Endodermal cell (in vitro differentiated cells): ENCODE results near the gene TRAF3. TPM values are rescaled to one million over a fixed set of nuclear protein-coding genes. Genes with fewer than 3 reads are reported as not detected.

Experiments
- DNase-seq: peaks from one replicate; pipeline ENCODE4 v3.0.0-alpha.2; 2017
- H3K27ac ChIP-seq: 2 replicates; pipeline ENCODE4 v1.5.1; 2013; ENCODE audit warnings: mild to moderate bottlenecking, low read depth, low read length, moderate library complexity
- H3K27me3 ChIP-seq: 2 replicates; pipeline ENCODE4 v1.6.1; 2013; ENCODE audit warnings: mild to moderate bottlenecking, low read length, moderate library complexity; ENCODE audit not compliant: insufficient read depth, control insufficient read depth, poor library complexity, severe bottlenecking
- H3K36me3 ChIP-seq: 2 replicates; pipeline ENCODE4 v1.7.0; 2013; ENCODE audit warnings: mild to moderate bottlenecking, low read length, moderate library complexity; ENCODE audit not compliant: control insufficient read depth, insufficient read depth
- H3K4me1 ChIP-seq: one replicate; pipeline ENCODE4 v1.7.0; 2013; ENCODE audit warnings: low read length; ENCODE audit not compliant: control insufficient read depth, insufficient read depth
- H3K4me3 ChIP-seq: 2 replicates; pipeline ENCODE4 v1.5.1; 2013; ENCODE audit warnings: mild to moderate bottlenecking, low read length, moderate library complexity
- H3K9ac ChIP-seq: 2 replicates; pipeline ENCODE4 v1.6.1; 2013; ENCODE audit warnings: mild to moderate bottlenecking, low read length, moderate library complexity; ENCODE audit not compliant: poor library complexity, severe bottlenecking; ENCODE audit errors: extremely low read depth
- H3K9me3 ChIP-seq: 2 replicates; pipeline ENCODE4 v1.6.1; 2013; ENCODE audit warnings: mild to moderate bottlenecking, low read length, moderate library complexity; ENCODE audit not compliant: control insufficient read depth
- H3K27ac Mint-ChIP-seq: 2 replicates; pipeline ENCODE4 v1.8.0; 2020; ENCODE audit warnings: mixed read lengths
- H3K27me3 Mint-ChIP-seq: 2 replicates; pipeline ENCODE4 v1.8.0; 2021; ENCODE audit warnings: mild to moderate bottlenecking, mixed read lengths; ENCODE audit not compliant: insufficient read depth
- H3K36me3 Mint-ChIP-seq: 2 replicates; pipeline ENCODE4 v1.8.0; 2020; ENCODE audit warnings: low read depth, mixed read lengths
- H3K4me1 Mint-ChIP-seq: 2 replicates; pipeline ENCODE4 v1.8.0; 2020; ENCODE audit warnings: mixed read lengths
- H3K4me3 Mint-ChIP-seq: 2 replicates; pipeline ENCODE4 v1.8.0; 2020; ENCODE audit warnings: mild to moderate bottlenecking, moderate library complexity, mixed read lengths
- H3K9me3 Mint-ChIP-seq: 2 replicates; pipeline ENCODE4 v1.8.0; 2020; ENCODE audit warnings: mild to moderate bottlenecking, mixed read lengths
- WGBS, 2 experiments: methylation state at CpG; one replicate each; pipeline versions ENCODE4 v1.1.5 to v1.1.7; 2013; ENCODE audit warnings: missing lambda C conversion rate in 2 of 2, mixed read lengths in 1 of 2; ENCODE audit not compliant: insufficient coverage in 1 of 2, insufficient read length in 1 of 2; 5-methylcytosine and 5-hydroxymethylcytosine counted together
- total RNA-seq, 2 donors: library from RNA; stranded (reverse); fragmentation: NEBNext Ultra II Directional in 1 of 2; extraction: Animal tissue kit (Norgen Biotek cat#: 25700) in 1 of 2; gene quantifications; 2 replicates in 1 of 2; 3 replicates in 1 of 2; pipeline ENCODE4 v1.2.1, GENCODE V29; 2021
- TF ChIP-seq, protein P1 (sequence below): fragments of 200-600 bp; sonication (generic); conservative IDR thresholded peaks from 2 replicates; pipeline ENCODE4 v1.5.0; 2021; ENCODE audit warnings: antibody characterized with exemption, mild to moderate bottlenecking

TRAF3 gene
- total RNA-seq, 2 donors from 2014 or later: 16.7 to 23.8 TPM

DNA sequence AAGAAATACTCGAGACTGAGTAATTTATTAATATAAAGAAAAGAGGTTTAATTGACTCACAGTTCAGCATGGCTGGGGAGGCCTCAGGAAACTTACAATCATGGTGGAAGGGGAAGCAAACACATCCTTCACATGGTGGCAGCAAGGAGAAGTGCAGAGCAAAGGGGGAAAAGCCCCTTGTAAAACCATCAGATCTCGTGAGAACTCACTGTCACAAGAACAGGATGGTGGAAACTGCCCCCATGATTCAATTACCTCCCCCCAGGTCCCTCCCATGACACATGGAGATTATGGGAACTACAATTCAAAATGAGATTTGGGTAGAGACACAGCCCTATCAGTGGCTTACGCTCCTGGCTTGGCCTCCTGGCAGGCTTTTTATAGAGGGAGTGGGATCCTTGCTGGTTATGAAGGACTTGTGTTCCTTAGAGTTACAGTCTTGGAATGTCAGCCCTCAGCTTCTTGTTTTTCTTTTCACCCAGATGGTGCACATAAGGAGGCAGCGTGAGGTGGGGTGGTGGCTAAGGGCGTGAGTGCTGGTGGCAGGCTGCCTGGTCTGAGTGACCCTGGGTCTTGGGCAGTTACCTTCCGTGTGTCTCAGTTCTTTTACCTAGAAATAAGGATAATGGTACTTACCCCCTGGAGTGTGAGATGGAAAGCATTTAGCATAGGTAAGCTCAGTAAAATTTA is 25.7 kb downstream of the TRAF3 start:
- H3K27ac Mint-ChIP-seq: no peak overlapping the region
- H3K36me3 Mint-ChIP-seq: no peaks in the 10 kb centered on the region
- Histone ChIP-seq H3K27me3 (no peaks in the 10 kb centered on the region), H3K9me3 (no peaks in the 10 kb centered on the region), H3K9ac (no peak overlapping the region), H3K4me3 (no peak overlapping the region), H3K27ac (no peak overlapping the region), H3K4me1 (no peaks in the 10 kb centered on the region), H3K36me3 (no peaks in the 10 kb centered on the region)
- 89 to 96% methylated on average over 5 to 6 of the region's 6 CpGs for WGBS, 2 experiments
- peaks cover 6% of the 10 kb centered on the region for H3K4me1 Mint-ChIP-seq
- no peaks in the 10 kb centered on the region for H3K9me3 Mint-ChIP-seq
- TF ChIP-seq, protein P1, sequence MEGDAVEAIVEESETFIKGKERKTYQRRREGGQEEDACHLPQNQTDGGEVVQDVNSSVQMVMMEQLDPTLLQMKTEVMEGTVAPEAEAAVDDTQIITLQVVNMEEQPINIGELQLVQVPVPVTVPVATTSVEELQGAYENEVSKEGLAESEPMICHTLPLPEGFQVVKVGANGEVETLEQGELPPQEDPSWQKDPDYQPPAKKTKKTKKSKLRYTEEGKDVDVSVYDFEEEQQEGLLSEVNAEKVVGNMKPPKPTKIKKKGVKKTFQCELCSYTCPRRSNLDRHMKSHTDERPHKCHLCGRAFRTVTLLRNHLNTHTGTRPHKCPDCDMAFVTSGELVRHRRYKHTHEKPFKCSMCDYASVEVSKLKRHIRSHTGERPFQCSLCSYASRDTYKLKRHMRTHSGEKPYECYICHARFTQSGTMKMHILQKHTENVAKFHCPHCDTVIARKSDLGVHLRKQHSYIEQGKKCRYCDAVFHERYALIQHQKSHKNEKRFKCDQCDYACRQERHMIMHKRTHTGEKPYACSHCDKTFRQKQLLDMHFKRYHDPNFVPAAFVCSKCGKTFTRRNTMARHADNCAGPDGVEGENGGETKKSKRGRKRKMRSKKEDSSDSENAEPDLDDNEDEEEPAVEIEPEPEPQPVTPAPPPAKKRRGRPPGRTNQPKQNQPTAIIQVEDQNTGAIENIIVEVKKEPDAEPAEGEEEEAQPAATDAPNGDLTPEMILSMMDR: no peak
- no peaks in the 10 kb centered on the region for H3K27me3 Mint-ChIP-seq
- no peak for DNase-seq
- H3K4me3 Mint-ChIP-seq: no peak overlapping the region

GRCh38 chr14:102804858-102805257 is 27.6 kb downstream of the TRAF3 start:
- no peaks in the 10 kb centered on the region for H3K27me3 Mint-ChIP-seq
- Histone ChIP-seq H3K4me1 (no peaks in the 10 kb centered on the region), H3K27ac (no peak overlapping the region), H3K4me3 (no peak overlapping the region), H3K27me3 (no peaks in the 10 kb centered on the region), H3K9me3 (no peaks in the 10 kb centered on the region), H3K9ac (no peak overlapping the region), H3K36me3 (no peaks in the 10 kb centered on the region)
- WGBS, 2 experiments: no CpG with 5 or more reads among the region's 1 CpG
- TF ChIP-seq, protein P1: no peak
- no peaks in the 10 kb centered on the region for H3K9me3 Mint-ChIP-seq
- H3K36me3 Mint-ChIP-seq: no peaks in the 10 kb centered on the region
- DNase-seq: no peak
- no peak overlapping the region for H3K4me3 Mint-ChIP-seq
- H3K27ac Mint-ChIP-seq: no peak overlapping the region
- H3K4me1 Mint-ChIP-seq: peaks cover 6% of the 10 kb centered on the region

GRCh38 chr14:102805371-102805891 is 28.2 kb downstream of the TRAF3 start:
- no peak overlapping the region for H3K27ac Mint-ChIP-seq
- TF ChIP-seq, protein P1: no peak
- peaks cover 11% of the 10 kb centered on the region for H3K4me1 Mint-ChIP-seq
- DNase-seq: peak; percentile 73
- Histone ChIP-seq H3K9ac (no peak overlapping the region), H3K27ac (no peak overlapping the region), H3K4me1 (no peaks in the 10 kb centered on the region), H3K9me3 (no peaks in the 10 kb centered on the region), H3K27me3 (no peaks in the 10 kb centered on the region), H3K4me3 (no peak overlapping the region), H3K36me3 (no peaks in the 10 kb centered on the region)
- no peak overlapping the region for H3K4me3 Mint-ChIP-seq
- H3K36me3 Mint-ChIP-seq: no peaks in the 10 kb centered on the region
- WGBS, 2 experiments: 72 to 80% methylated on average over 8 to 9 of the region's 9 CpGs
- no peaks in the 10 kb centered on the region for H3K9me3 Mint-ChIP-seq
- H3K27me3 Mint-ChIP-seq: no peaks in the 10 kb centered on the region
